Vagina (tissue), 2 donors: ENCODE data around the gene NRP2.

ENCODE experiments used
- POLR2A ChIP-seq, 2 donors: fragments of 450-650 bp; IDR thresholded peaks; one replicate each; pipeline ENCODE4 v1.6.1; 2017; ENCODE audit warnings: antibody characterized with exemption in 2 of 2, mild to moderate bottlenecking in 2 of 2, moderate library complexity in 2 of 2
- POLR2AphosphoS5 ChIP-seq, 2 donors: sonication (generic); formaldehyde crosslinking; IDR thresholded peaks; one replicate each; pipeline ENCODE4 v1.9.0; 2017; ENCODE audit warnings: antibody characterized with exemption in 2 of 2, mild to moderate bottlenecking in 2 of 2, low read depth in 1 of 2; ENCODE audit not compliant: insufficient read depth in 1 of 2
- TF ChIP-seq, protein P1 (sequence below), 3 experiments: fragments of 450-650 bp in 2 of 3; fragments of 200-600 bp in 1 of 3; sonication (generic) in 1 of 3; IDR thresholded peaks; one replicate each; pipeline ENCODE4 v1.5.1; 2017 to 2019; ENCODE audit warnings: antibody characterized with exemption in 3 of 3, mild to moderate bottlenecking in 2 of 3, moderate library complexity in 2 of 3

DNA sequence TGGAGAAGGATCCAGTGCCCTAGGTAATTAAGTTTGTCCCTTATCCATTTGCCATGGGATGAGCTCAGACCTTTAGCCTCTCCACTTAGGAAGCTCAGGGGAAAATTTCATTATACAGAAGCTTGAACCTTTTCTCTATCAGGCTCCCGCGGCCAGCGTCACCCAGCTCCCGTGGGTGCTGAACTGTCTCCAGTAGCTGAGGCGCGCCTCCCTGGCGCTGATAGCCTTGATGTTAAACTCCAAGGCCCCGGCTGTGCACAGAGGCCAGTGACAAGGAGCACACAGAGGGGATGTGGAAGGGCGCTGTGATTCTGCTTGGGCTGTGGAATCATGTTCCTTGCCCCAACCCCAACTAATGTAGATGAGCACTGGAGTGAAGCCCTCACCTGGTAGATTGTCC, 50.8 kb downstream of the NRP2 start:
- TF ChIP-seq, protein P1, sequence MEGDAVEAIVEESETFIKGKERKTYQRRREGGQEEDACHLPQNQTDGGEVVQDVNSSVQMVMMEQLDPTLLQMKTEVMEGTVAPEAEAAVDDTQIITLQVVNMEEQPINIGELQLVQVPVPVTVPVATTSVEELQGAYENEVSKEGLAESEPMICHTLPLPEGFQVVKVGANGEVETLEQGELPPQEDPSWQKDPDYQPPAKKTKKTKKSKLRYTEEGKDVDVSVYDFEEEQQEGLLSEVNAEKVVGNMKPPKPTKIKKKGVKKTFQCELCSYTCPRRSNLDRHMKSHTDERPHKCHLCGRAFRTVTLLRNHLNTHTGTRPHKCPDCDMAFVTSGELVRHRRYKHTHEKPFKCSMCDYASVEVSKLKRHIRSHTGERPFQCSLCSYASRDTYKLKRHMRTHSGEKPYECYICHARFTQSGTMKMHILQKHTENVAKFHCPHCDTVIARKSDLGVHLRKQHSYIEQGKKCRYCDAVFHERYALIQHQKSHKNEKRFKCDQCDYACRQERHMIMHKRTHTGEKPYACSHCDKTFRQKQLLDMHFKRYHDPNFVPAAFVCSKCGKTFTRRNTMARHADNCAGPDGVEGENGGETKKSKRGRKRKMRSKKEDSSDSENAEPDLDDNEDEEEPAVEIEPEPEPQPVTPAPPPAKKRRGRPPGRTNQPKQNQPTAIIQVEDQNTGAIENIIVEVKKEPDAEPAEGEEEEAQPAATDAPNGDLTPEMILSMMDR (IDR thresholded peaks at IDR 0.05): no peak
- TF ChIP-seq POLR2AphosphoS5 (IDR thresholded peaks at IDR 0.05; ENCODE audit: insufficient read depth in 1 of 2, low read depth in 1 of 2) (no peak), POLR2A (IDR thresholded peaks at IDR 0.05) (no peak)
